CMK (cell line): Measurements from ENCODE around the gene SH3RF1.

Experiments
- DNase-seq: peaks from one replicate; pipeline ENCODE4 v3.0.0-alpha.2; 2010; ENCODE audit warnings: low read depth

The SH3RF1 gene

GRCh38 chr4:169063441-169063840 lies 207.3 kb downstream of the SH3RF1 start:
- no peak for DNase-seq

- DNase-seq, result no peak
Observed at GRCh38 chr4:169062897-169063244, 207.9 kb downstream of the SH3RF1 start.

- DNase-seq, result no peak
Observed at GRCh38 chr4:169061386-169061785, 209.4 kb downstream of the SH3RF1 start.

GRCh38 chr4:169060391-169061091 lies 210.2 kb downstream of the SH3RF1 start:
- DNase-seq, result no peak

- no peak for DNase-seq
Observed at GRCh38 chr4:169059306-169060211, 211.2 kb downstream of the SH3RF1 start.

- no peak for DNase-seq
Observed at GRCh38 chr4:169058312-169058711, 212.4 kb downstream of the SH3RF1 start.

GRCh38 chr4:169054879-169055278 lies 215.9 kb downstream of the SH3RF1 start:
- DNase-seq, result no peak

- DNase-seq, result no peak
Observed at GRCh38 chr4:169052594-169052945, 218.2 kb downstream of the SH3RF1 start.

- DNase-seq, result no peak
Observed at GRCh38 chr4:169051761-169052593, 218.8 kb downstream of the SH3RF1 start.

GRCh38 chr4:169050881-169051760 lies 219.6 kb downstream of the SH3RF1 start:
- DNase-seq, result no peak

GRCh38 chr4:169050284-169050683 lies 220.5 kb downstream of the SH3RF1 start:
- DNase-seq, result no peak

GRCh38 chr4:169048868-169049414 lies 221.8 kb downstream of the SH3RF1 start:
- DNase-seq, result no peak

- no peak for DNase-seq
Observed at GRCh38 chr4:169047956-169048355, 222.8 kb downstream of the SH3RF1 start.

GRCh38 chr4:169045862-169046584 lies 224.7 kb downstream of the SH3RF1 start:
- no peak for DNase-seq

- DNase-seq, result no peak
Observed at GRCh38 chr4:169044714-169045447, 225.9 kb downstream of the SH3RF1 start.
